ENCODE results near the gene CIAPIN1.
A peak's percentile ranks its signal among the peaks of the same experiment; 100 is the strongest.
"Not testable (repeated sequence)": the region's sequence is repeated elsewhere in the genome, so short reads cannot be mapped to it uniquely, and the experiment has no call there.

CIAPIN1 gene

DNA sequence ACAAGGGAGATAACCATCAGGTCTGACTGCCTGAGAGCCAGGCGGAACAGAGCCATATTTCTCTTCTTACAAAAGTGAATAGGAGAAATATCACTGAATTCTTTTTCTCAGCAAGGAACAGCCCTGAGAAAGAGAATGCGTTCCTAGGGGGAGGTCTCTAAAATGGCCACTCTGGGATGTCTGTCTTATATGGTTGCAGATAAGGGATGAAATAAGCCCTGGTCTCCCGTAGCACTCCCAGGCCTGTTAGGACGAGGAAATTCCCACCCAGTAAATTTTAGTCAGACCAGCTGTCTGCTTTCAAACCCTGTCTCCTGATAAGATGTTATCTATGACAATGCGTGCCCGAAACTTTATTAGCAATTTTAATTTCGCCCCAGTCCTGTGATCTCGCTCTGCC lies 7.2 kb downstream of the CIAPIN1 start:
- not testable (repeated sequence) for DNase-seq

DNA sequence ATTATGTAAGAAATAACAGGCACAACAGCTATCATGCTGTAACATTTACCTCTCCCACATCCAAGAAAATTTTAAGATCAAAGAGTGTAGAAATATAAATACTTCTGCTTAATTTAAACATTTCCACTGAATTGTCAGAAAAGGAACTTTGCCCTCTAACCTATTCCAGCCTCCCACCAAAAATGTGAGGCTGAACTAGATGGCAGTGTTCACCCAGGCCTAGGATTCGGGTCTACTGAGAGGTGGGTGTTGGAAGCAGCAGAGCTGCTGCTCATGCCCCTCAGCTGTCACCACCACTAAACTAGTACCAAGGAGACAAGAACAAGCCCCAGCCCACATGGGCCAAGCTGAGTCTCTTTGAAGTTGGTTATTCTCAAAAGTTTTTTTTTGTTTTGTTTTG lies 11.3 kb downstream of the CIAPIN1 start:
- no peak for DNase-seq

DNA sequence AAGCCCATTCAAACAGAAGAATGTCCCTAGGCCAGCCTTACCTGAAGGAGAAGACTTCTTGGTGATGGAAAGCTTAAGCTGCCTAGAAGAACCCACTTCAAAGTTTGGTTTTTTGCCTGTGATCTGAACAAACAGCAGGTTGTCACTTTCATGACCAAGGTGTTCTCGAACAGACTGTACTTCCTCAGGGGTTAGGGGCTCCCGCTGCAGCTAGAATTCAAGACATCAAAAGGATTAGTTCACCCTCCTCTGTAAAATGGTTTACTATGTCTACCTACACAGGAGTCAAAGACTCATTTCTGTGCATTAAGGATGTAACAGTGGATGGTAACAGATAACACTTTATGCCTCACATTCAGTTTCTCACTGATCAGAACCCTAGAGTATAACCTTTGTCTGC lies 13.2 kb downstream of the CIAPIN1 start:
- no peak for DNase-seq

DNA sequence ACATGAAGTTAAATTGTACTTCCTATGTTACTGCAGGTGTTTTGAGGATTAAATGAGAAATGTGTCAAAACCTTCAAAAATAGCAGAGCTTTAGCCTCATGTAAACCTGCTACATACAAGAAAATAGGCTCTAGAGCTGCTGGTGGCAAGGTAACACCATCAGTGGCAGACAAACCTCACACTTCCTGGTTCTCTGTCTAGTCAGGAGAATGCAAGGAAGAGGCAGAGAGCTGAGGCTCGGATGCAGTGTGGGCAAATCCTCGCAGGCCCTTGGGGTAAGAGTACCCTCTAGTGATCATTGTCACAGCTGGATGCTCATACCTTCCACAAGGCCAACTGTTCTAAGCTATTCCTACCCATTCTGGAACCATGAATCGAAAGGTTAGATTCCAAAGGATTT lies 14.2 kb downstream of the CIAPIN1 start:
- no peak for DNase-seq

DNA sequence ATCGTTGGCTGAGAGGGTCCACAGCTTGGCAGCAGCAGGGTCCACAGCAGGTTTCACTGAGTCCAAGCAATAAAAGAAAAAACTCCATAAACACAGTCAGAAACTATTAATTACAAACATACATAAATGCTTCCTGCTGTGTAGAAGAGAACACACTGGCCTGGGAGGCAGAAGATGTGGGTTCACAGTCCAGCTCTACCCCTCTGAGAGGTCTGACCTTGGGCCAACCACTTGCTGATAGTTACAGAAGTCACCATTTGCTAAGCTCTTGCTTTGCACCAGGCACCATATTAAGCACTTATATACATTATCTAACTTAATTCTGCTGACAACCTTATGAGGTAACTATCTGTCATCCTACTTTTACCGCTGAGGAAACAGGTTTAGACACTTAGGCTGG lies 14.7 kb downstream of the CIAPIN1 start:
- no peak for DNase-seq

DNA sequence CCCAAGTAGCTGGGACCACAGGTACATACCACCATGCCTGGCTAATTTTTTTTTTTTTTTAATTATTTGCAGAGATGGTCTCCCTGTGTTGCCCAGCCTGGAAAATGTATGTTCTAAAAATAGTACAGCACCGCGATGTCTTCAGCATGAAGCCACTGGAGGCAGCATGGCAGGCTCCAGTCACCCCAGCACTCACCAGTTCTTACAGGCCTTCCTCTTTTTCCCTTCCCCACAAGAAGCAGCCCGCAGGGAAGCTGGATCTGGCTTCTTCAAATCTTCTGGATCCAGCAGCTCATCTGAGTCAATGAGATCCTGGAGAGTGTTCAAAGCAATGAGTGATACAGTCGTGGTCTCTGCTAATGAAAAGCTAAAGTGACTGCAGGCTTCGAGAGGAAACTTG lies 16.2 kb downstream of the CIAPIN1 start:
- DNase-seq = no peak

DNA sequence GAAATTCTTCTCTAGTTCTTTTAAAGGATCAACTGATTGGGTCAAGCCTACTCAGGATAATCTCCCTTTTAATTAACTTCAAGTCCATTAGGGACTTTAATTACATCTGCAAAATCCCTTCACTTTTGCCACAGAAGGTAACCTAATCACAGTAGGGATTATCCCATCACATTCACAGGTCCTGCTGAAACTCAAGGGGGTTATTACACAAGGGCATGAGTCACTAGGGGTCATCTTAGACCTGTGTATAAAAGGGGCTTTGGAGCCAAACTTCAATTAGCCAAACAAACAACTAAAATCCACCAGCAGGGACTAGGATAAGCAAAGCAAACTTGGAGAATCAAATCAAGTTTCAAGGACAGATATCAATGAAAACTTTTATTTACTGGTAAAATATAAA lies 19.4 kb downstream of the CIAPIN1 start:
- no peak for DNase-seq

DNA sequence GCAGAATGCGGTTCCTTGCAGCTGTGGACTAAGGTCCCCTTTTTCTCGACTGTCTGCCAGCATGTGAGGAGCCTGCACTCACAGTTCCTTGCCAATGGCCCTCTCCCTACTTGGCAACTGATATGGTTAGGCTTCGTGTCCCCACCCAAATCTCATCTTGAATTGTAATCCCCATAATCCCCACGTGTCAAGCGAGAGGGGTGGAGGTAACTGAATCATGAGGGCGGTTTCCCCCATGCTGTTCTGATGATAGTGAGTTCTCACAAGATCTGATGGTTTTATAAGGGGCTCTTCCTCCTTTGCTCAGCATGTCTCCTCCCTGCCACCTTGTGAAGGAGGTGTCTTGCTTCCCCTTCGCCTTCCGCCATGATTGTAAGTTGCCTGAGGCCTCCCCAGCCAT lies 19.9 kb downstream of the CIAPIN1 start:
- no peak for DNase-seq

DNA sequence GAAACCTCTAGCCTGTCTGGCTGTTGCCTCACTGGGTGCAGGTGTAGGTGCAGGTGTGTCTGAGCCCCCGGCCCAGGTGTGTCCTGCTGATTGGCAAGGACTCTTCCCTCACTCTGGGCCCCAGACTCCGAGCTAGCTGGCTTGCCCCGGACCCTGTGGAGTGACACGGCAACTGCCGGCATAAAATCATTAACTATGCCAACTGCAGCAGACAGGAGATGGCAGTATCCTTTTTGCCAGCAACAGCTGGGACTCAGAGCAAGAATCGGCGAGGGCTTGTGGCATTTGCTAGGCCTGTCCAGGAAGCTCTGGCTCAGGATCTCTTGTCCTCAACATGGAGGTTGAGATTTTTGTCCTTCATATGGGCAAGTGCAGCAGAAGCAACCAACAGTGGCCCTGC lies 20.8 kb downstream of the CIAPIN1 start:
- DNase-seq = no peak

DNA sequence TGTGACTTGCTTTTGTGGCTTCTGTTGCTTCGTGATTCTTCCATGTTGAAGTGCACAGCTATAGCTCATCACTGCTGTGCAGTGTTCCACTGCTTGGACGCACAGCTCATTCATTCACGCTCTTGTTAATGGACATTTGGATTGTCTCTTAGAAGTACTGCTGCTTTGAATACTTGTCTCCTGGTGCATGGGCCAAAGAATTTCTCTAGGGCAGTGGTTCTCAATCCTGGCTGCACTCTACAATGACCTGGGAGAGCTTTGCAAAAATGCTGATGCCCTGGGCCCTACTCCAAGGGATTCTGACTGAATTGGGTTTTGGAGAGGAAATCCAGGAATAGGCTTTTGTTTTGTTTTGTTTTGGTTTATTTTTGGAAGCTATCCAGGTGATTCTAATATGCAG lies 22.6 kb downstream of the CIAPIN1 start:
- DNase-seq = no peak

DNA sequence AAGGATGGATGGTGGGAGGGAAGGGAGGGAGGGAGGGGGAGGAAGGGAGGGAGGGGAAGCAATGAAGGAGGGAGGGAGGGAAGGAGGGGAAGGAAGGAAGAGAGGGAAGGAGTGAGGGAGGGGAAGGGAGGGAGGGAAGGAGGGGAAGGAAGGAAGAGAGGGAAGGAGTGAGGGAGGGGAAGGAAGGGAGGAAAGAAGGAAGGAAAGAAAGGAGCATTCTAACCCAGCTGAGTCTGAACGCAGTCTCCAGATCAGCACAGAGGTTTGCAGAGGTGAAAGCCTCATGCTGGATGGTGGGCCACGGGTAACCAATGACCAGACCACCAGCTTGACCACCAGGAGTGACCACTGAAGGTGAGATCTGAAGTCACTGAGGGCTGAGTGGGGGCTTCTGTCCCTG lies 24.0 kb downstream of the CIAPIN1 start:
- no peak for DNase-seq

DNA sequence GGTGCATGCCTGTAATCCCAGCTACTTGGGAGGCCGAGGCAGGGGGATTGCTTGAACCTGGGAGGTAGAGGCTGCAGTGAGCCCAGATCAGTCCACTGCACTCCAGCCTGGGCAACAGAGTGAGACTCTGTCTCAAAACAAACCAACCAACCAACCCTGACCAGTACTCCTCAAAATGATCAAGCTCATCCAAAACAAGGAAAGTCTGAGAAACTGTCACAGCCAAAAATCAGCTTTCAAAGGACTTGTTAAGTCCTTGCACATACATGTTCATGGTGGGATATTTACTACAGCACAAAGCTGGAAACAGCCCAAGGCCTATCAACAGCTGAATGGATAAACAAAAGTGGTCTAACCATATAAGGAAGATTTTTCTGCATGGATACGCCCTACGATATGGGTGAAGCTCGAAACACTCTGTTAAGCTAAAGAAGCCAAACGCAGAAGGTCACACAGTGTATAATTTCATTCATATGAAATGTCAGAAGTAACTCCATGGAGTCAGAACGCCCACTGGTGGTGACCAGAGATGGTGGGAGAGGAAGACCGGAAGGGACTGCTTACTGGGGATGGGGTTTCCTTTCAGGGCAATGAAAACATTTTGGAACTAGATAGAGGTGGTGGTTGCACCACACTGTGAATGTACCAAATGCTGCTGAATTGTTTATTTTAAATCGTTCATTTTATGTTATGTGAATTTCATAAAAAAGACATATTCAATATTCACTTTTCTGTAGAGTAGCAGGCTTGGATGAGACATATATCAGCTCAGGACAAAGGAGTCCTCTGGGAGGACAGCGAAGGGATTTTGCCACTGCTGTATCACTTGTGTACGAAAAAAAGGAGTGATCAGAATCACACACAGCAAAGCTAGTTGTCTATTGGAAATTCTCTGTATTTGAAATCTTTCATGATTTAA lies 24.9 kb downstream of the CIAPIN1 start:
- peak; percentile 3 to 16 for DNase-seq

DNA sequence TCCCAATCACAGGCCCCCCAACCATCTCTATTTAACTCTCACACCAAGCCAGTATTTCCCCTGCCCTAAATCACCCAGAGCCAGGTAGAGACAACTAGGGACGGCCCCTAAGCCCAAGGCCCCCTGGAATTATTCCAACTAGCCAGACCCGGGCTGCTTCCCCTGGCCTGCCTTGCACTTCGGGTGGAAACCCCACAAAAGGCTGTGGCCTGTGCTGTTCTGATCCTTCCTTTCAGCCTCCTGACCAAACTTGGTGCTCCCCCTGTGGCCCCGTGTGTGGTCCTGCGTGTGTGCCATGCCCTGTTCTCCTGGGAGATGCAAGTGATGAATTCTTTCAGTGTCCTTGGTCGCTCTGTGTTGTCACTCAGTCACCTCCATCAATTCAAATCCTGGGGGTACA lies 27.7 kb downstream of the CIAPIN1 start:
- no peak for DNase-seq

DNA sequence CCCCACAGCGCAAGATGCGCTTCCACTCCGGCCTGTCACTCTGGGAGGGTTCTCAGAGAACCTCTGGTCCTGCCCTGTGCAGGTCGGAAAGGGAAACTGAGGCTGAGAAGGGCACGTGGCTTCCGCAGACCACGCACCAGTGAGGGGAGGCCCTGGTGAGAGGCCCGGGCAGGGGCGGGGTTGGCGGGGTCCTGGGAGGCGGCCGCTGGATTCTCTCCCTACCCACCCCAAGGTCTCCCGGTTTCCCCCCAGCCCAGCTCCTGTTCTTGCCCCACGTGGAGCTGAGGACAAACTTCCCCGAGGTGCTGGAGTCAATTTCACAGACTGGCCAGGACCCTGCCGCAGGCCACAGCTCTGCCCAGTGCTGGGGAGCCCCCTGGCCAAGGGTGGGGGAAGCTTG lies 31.1 kb downstream of the CIAPIN1 start:
- no peak for DNase-seq

DNA sequence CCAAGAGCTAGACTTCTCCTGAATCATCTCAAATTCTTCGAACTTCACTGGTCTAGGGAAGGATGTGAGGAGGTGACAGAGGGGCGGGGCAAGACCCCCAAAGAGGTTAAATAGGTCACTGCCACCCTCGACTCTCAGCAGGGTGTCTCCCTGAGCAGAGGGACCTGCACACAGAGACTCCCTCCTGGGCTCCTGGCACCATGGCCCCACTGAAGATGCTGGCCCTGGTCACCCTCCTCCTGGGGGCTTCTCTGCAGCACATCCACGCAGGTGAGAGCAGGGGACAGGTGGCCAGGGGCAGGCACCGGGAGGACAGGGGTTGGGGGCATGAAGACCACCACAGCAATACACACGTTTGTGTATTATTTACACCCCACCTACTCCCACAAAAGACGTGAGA lies 33.5 kb downstream of the CIAPIN1 start:
- no peak for DNase-seq

DNA sequence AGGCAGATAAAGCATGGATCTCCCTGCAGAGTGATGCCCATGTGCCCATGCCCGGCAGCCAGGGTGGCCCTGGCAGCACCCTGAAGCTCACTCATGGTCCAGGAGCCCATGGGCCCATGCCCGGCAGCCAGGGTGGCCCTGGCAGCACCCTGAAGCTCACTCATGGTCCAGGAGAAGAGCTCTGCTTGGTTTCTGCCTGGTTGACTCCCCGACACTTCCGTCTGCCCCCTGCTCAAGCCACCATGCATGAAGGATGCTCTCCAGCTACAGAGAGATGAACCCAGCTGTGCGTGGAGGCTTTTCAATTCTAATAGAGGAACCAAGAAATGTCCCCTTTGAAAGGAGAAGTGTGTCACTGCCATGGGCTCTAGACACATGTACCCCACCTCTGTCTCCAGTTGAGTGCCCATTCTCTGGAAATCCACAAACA lies 33.9 kb downstream of the CIAPIN1 start:
- DNase-seq = no peak

DNA sequence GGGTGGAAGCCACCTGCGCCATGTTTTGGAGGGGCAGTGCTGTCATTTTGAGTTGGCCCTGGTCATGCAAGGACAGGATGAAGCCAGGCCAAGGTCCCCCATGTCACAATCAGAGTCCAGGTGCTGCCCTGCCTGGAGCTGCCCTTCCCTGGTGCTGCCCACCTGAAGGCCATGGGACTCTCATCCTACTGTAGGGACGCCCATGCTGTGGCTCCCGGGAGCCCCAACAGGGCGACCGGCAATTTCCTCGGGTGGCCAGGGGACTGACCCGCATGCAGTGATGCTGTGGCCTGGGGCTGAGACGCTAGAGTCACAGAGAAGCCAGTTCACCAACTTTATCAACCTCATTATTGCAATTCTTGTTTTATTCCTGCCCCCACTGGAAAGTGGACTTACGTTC lies 34.6 kb downstream of the CIAPIN1 start:
- DNase-seq = no peak

DNA sequence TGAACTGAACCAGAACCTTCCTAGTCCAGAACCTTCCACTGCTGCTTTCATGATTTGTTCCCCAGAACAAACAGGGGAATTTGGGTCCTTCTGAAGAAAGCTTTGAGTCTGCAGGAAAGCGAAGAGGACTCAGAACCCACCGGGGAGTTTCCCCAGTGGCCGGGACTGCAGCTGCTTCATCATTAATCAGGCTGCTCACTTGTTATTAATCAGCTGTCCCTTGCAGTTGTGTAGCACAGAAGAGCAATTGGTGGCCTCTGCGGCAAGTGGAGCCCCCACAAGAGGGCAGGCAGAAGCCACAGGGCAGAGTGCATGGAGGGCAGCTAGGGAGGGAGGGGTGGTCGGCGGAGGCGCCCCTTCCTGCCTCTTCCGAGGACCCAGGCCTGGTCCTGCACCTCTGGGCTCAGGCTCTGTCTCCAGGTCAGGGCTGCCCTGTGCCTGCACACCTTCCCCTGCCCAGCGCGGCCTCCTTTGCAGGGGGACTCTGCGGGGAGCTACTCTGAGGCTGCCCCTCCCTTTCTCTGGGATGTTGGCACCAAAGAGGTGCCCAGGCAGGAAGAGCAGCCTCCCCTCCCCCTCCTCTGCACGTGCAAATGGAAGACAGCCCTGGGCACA lies 35.7 kb downstream of the CIAPIN1 start:
- DNase-seq = no peak

DNA sequence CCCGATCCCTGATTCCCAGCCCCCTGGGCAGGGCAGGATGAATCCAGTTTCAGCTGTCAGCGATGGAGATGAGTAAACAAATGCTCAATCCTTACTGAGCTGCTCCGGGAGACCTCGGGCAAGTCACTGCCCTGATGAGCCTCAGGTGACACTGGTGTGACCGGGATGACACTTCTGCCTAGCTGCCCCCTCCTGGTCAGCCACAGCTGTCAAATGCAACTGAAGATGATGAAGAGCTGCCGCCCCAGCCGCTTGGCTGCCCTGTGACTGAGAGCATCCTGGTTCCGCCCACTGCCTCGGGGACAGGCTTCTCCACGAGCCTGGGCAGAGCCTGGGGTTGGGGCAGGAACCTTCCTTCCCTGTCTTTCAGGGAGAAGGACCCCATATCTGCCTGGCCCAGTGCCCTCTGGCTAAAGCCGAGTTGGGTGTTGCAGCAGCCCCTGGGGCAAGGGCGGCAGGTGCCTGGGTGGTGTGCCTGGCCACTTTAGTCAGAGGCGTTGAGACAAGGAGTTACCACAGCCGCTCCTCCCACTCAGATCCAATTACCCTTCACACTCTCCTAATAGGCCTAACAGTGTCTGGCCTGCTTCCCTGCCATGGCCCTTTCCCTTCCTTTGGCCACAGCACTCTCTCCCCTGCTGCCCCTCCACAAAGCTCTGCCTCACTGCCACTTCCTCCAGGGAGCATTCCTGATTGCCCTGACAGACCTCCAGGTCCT lies 37.2 kb downstream of the CIAPIN1 start:
- no peak for DNase-seq

DNA sequence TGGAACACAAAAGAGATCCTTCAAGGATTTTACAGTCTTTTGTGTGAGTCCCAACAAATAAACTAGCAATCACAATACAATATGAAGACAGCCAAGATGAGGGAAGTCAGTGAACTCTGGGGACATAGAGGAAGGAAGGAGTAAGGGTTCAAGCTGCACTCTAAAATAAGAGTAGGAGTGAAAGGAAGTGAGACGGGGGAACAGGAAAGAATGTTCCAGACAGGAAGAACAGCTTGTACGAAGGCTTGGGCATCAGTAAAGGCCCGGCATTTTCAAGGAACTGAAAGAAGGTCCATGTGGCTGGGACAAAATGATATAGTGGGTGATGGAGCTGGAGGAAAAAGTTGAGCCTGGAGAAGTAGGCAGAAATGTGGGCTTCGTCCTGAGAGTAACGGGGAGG lies 38.1 kb downstream of the CIAPIN1 start:
- DNase-seq = no peak

DNA sequence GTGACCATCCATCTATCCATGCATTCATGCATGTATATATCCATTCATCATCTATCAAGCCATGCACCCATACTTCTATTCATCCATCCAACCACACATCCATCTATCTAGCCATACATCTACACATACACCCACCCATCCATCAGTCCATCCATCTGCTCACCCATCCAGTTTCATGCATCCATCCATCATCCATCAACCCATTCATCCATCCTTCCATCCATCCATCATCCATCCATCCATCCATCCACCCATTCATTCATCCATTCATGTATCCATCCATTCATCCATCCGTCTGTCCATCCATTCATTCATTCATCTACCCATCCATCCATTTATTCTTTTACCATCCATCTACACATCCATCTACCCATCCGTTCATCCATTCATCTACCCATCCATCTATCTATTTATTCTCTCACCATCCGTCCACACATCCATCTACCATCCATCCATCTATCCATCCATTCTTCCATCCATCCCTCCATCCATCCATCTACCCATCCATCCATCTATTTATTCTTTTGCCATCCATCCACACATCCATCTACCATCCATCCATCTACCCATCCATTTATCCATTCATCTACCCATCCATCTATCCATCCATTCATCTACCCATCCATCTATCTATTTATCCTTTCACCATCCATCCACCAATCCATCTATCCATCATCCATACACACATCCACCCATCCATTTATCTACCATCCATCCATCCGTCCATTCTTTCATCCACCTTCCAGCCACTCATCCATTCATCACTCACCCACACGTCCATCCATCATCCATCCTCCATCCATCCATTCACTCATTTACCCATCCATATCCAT lies 39.4 kb downstream of the CIAPIN1 start:
- no peak for DNase-seq

DNA sequence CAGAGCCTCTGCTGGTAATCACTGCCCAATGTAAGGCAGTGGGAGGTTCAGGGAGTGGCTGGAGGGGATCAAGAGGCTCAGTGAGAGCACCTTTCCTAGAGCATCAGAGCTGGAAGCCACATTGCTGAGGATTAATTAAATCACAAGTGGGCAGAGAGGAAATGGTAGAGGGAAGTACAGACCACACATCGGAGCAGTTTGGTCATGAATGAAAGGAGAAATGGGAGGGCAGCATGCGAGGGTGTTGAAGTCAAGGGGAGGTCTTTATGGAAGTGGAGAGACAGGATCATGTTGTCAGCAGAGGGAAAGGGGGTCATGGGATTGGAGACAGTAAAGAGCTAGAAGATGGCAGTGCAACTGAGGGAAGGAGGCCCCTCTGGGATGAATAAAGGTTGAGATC lies 40.3 kb downstream of the CIAPIN1 start:
- DNase-seq = no peak

DNA sequence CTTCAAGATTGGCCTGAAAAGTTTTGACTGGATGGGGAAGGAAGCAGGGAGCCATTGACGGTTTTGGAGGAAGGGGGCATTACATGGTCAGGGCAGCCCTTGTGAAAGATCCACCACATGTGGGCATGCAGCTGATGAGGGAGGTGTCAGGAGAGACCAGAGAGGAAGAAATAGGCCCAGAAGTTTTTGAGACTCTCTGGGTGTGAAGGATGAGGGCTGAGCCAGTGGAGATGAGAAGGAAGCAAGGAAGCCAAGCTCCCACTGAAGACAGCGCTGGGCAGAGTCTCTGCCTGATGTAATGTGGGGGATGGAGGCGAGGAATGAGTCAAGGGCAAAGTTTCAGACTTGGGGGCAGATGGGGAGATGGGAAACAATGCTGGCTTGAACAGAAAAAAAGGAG lies 42.1 kb downstream of the CIAPIN1 start:
- no peak for DNase-seq

Data from NCI-H1930 (cell line).